Measurements from ENCODE around the gene FAM161B. TPM values are rescaled to one million over a fixed set of nuclear protein-coding genes. Genes with fewer than 3 reads are reported as not detected.

Gene FAM161B, protein sequence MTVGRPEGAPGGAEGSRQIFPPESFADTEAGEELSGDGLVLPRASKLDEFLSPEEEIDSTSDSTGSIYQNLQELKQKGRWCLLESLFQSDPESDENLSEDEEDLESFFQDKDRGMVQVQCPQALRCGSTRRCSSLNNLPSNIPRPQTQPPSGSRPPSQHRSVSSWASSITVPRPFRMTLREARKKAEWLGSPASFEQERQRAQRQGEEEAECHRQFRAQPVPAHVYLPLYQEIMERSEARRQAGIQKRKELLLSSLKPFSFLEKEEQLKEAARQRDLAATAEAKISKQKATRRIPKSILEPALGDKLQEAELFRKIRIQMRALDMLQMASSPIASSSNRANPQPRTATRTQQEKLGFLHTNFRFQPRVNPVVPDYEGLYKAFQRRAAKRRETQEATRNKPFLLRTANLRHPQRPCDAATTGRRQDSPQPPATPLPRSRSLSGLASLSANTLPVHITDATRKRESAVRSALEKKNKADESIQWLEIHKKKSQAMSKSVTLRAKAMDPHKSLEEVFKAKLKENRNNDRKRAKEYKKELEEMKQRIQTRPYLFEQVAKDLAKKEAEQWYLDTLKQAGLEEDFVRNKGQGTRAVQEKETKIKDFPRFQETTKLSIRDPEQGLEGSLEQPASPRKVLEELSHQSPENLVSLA
- 1 to 10 TPM; 5.0 to 6.4 (median 5.4) TPM for total RNA-seq
- 1 to 10 TPM; 6.1 to 7.3 (median 7.1) TPM for polyA plus RNA-seq
- long read RNA-seq, donor 1, full-length matches to known transcripts: 6 of 9 reads
- long read RNA-seq, donor 1, partial matches to known transcripts: 2 of 9 reads
- long read RNA-seq, donor 1, other reads (novel, unspliced or antisense): 1 of 9 reads
- long read RNA-seq, donor 2, full-length matches to known transcripts: 16 of 20 reads
- long read RNA-seq, donor 2, partial matches to known transcripts: 3 of 20 reads
- long read RNA-seq, donor 2, other reads (novel, unspliced or antisense): 1 of 20 reads

DNA sequence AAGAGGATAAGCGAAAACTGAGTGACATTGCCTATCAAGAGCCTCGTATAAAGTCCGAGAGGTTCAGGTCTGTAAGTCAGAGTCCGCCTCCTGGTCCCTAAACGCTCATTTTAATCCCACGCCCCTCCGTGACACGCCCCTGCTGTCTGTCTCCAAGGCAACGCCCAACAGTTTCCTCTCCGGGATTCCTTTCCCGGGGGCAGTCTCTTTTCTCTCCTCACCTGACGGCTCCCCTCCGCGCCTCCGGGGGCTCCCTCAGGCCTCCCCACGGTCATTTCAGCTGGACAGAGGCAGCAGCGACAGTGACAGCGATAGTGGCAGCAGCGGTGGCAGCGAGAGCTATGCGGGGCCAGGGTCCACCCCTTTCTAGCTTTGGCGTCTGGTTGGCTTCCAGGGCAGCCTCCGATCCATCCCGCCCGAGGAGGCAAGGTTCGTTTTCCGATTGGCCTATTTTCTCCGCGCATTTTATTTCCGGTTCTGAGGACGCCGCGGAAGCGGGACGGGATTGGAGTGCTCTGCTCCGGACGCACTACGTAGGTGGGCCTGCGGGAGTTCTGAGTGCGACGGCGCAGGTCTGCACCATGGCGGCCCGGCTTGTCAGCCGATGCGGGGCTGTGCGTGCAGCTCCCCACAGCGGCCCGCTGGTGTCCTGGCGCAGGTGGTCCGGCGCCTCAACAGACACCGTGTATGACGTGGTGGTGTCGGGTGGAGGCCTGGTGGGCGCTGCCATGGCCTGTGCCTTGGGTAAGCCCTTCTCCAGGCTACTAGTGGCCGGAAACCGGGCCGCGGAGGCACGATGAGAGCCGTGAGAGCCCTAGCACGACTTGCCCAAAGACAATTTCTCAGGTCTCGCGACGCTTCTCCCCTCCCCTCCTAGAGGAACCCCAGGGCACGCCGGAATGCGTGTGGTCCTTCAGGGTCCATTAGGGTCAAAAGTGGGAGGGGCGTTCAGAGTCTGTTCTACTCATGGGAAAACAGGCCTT lies at the start of gene FAM161B, which contains the start of gene COQ6:
Gene FAM161B (minus strand): TSS at position 343 of the 983 bp plus-strand sequence. CDS start 68 bp downstream, at position 275.
Gene COQ6 (plus strand): TSS at position 551 of the 983 bp plus-strand sequence. CDS start 31 bp downstream, at position 582.
- Histone ChIP-seq H3K27ac (peak within 1 kb of the TSS; percentile 96), H3K4me1 (peaks cover 6% of the 10 kb centered on the region), H3K4me3 (peak within 1 kb of the TSS; percentile 87), H3K27me3 (ENCODE audit: insufficient read depth in 3 of 3, low read length in 2 of 3) (no peaks in the 10 kb centered on the region), H3K36me3 (ENCODE audit: insufficient read depth in 1 of 2, low read depth in 1 of 2) (peaks cover 3 to 44% of the 10 kb centered on the region in 2 donors), H3K9me3 (no peaks in the 10 kb centered on the region)
- ATAC-seq (peak; percentile 95 to 98 (median 96)), DNase-seq (peak; percentile 93 to 96)
- 0% methylated on average over 70 of the region's 70 CpGs for WGBS, 3 donors
- intact Hi-C loops (cut with DNase I): loop anchor here (2.0 to 5.0 kb wide), 3 partner anchors 53 to 537 kb away; partner anchors contain the start of genes BBOF1 (in 1 of the 2) and ENTPD5 (in 1 of the 2)
- TF ChIP-seq CTCF (IDR thresholded peaks at IDR 0.05): no peak

GRCh38 chr14:73998726-73999125 lies 48.8 kb upstream of the FAM161B start:
- Histone ChIP-seq H3K27me3 (ENCODE audit: insufficient read depth in 3 of 3, low read length in 2 of 3) (no peaks in the 10 kb centered on the region), H3K9me3 (no peaks in the 10 kb centered on the region), H3K4me1 (no peaks in the 10 kb centered on the region), H3K27ac (no peak overlapping the region), H3K4me3 (no peak overlapping the region), H3K36me3 (ENCODE audit: insufficient read depth in 1 of 2, low read depth in 1 of 2) (peaks cover 0 to 49% of the 10 kb centered on the region in 2 donors)
- 90 to 92% (median 91%) methylated on average over 2 of the region's 2 CpGs for WGBS, 3 donors
- TF ChIP-seq CTCF (IDR thresholded peaks at IDR 0.05): no peak
- intact Hi-C loops (cut with DNase I): no loop called here
- no peak for ATAC-seq
- DNase-seq: no peak

DNA sequence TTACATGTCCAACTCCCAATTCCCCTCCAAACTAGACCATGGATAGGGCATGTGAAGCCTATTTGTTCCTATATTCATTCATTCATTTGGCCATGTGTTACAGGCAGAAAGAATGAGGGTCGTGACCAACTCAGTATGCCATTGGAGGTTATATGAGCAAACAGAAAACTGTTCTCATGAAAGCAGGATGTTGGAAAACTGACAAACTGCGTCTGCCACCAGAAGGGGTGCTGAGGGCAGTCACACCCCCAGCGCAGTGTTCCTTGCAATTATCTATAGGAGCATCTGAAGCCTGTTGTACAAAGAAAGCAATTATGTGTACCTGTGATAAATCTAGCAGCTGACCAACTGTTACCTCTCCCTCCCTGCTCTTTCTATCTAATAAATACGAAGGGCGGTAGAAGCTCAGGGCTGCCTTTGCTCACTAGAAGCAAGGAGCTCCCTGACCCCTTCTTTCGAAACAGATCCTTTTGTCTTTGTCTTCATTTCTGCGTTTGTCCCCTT lies 48.1 kb upstream of the FAM161B start:
- DNase-seq (no peak), ATAC-seq (no peak)
- intact Hi-C loops (cut with DNase I): no loop called here
- peaks cover 0 to 42% of the 10 kb centered on the region in 2 donors for H3K36me3 ChIP-seq (ENCODE audit: insufficient read depth in 1 of 2, low read depth in 1 of 2)
- H3K9me3 ChIP-seq: no peaks in the 10 kb centered on the region
- no peak for TF ChIP-seq CTCF (IDR thresholded peaks at IDR 0.05)
- 78 to 91% (median 87%) methylated on average over 7 of the region's 7 CpGs for WGBS, 3 donors
- no peaks in the 10 kb centered on the region for H3K4me1 ChIP-seq
- H3K27ac ChIP-seq: no peak overlapping the region
- H3K27me3 ChIP-seq (ENCODE audit: insufficient read depth in 3 of 3, low read length in 2 of 3): no peaks in the 10 kb centered on the region
- H3K4me3 ChIP-seq: no peak overlapping the region
